ENCODE results near the gene PPARD.

DNA sequence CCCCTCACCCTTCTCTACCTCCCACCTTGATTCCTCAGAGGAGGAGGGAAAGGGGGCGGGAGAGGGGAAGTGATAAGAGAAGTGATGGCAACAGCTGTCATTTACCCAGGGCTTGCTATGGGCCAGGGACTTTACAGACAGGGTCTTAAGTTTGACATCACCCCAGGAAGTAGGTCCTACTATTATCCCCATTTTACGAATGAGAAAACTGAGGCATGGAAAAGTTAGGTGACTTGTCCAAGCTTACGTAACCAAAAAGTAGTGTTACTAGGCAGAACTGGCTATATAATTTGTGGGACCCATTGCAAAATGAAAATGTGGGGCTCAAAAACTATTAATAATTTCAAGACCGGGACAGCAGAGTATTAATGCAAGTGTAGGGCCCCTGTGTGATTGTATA is 99.3 kb downstream of the PPARD start:
- no peak for TF ChIP-seq POLR2A (IDR thresholded peaks at IDR 0.05)
- TF ChIP-seq, protein P1, sequence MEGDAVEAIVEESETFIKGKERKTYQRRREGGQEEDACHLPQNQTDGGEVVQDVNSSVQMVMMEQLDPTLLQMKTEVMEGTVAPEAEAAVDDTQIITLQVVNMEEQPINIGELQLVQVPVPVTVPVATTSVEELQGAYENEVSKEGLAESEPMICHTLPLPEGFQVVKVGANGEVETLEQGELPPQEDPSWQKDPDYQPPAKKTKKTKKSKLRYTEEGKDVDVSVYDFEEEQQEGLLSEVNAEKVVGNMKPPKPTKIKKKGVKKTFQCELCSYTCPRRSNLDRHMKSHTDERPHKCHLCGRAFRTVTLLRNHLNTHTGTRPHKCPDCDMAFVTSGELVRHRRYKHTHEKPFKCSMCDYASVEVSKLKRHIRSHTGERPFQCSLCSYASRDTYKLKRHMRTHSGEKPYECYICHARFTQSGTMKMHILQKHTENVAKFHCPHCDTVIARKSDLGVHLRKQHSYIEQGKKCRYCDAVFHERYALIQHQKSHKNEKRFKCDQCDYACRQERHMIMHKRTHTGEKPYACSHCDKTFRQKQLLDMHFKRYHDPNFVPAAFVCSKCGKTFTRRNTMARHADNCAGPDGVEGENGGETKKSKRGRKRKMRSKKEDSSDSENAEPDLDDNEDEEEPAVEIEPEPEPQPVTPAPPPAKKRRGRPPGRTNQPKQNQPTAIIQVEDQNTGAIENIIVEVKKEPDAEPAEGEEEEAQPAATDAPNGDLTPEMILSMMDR (IDR thresholded peaks at IDR 0.05 in 8 of 11, conservative IDR thresholded peaks at IDR 0.05 in 3 of 11): no peak

All from spleen (tissue), 7 donors.